Measurements from ENCODE around the gene RAB24.
A peak's percentile ranks its signal among the peaks of the same experiment; 100 is the strongest.
"Not testable (repeated sequence)": the region's sequence is repeated elsewhere in the genome, so short reads cannot be mapped to it uniquely, and the experiment has no call there.

The RAB24 gene

GRCh38 chr5:177310757-177311391, 7.4 kb upstream of the RAB24 start:
- peak; percentile 64 for DNase-seq

GRCh38 chr5:177310332-177310731, 6.8 kb upstream of the RAB24 start:
- no peak for DNase-seq

GRCh38 chr5:177309351-177310191, 6.1 kb upstream of the RAB24 start:
- peak; percentile 74 for DNase-seq

DNA sequence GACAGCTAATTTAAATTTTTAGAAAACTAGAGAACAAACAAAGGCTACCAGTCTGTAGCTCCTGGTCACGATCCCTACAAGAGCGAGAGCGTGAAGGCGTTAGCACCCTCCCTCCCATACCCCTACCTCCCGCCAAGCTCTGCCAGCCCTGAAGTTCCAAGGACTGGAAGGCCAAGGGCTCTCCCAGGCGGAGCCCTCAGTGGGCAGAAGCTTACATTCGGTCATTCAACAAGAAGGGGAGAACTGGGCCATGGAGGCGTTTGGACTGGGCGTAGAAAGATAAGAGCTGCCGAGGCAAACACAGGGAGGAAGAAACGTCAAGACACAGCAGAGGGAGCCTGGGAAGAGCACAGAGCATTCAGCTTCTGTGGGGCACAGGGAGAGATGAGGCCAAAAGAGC, 5.2 kb upstream of the RAB24 start:
- no peak for DNase-seq

GRCh38 chr5:177307544-177308363, 4.2 kb upstream of the RAB24 start:
- DNase-seq: no peak

DNA sequence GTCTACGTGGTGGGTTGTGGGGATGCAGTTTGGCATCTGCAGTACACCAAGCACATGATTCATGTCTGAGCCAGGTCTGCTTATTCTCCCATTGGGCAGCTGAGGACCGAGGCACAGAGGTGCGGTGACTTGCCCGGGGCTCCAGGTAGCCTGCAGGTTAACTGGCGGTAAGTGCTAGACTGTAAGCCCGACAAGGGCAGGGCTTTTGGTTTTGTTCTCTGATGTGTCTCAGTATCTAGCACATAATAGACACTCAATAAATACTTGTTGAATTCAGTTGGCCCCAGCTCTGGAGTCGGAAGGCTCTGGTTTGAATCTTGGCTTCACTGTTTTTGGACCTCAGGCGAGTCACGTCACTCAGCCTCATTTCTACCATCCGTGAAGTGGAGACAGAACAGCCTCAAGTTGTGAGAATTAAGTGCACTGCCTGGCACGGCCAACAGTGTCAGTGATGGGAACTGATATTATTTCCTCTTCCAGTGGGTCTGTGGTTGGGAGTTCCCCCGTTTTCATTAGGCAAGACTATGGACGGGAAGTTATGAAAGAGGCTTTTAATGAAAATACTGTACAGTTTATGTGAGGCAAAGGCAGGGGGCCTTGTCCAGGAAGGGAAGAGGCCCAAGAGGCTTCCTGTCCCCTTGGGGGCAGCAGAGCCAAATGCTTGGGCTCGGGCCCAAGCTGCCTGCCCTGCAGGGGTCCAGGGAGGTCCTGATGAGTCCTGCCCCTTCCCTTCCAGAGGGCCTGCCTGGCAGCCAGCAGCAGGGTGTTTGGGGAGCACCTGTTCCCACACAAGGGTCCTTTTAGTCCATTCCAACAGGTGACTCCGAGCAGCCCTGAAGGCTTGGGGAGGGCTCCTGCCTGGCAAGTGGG, 3.4 kb upstream of the RAB24 start:
- DNase-seq: no peak

DNA sequence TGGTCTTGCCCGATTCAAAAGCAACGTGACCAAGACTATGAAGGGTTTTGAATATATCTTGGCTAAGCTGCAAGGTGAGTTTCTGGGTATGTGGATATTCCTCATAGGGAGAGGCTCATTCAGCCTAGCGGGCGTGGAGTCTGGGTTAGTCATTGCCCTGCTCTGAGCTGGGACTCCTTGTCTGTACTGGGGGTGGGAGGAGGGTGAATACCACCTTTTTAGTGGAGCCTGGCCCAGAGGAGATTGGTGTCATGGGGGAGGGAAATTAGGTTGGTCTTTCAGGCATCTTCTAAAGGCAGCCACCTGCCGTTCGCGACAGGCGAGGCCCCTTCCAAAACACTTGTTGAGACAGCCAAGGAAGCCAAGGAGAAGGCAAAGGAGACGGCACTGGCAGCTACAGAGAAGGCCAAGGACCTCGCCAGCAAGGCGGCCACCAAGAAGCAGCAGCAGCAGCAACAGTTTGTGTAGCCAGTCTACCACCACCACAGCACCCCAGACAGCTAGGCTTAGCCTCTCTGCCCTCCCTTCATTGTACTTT, 2.7 kb upstream of the RAB24 start:
- DNase-seq: not testable (repeated sequence)

GRCh38 chr5:177304392-177305119, 1.0 kb upstream of the RAB24 start:
- DNase-seq: no peak

DNA sequence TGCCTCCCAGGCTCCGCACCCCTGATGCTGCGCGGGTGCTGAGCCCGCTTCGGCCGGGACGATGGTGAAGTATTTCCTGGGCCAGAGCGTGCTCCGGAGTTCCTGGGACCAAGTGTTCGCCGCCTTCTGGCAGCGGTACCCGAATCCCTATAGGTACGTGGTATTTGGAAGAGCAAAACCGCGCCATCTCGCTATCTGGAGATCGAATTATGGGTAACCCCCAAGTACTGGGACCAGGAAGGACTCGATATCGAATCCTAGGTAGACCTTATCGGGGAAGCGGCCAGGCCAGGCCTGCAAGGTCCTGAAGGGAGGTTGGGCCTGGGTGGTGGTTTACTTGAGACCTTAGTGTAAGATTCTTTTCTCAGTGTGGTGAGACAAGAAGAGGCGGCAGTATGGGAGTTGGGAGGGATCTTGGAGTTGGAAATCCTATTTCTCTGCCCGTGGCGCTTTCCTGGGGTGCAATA, 439 bp upstream of the RAB24 start:
- no peak for DNase-seq

DNA sequence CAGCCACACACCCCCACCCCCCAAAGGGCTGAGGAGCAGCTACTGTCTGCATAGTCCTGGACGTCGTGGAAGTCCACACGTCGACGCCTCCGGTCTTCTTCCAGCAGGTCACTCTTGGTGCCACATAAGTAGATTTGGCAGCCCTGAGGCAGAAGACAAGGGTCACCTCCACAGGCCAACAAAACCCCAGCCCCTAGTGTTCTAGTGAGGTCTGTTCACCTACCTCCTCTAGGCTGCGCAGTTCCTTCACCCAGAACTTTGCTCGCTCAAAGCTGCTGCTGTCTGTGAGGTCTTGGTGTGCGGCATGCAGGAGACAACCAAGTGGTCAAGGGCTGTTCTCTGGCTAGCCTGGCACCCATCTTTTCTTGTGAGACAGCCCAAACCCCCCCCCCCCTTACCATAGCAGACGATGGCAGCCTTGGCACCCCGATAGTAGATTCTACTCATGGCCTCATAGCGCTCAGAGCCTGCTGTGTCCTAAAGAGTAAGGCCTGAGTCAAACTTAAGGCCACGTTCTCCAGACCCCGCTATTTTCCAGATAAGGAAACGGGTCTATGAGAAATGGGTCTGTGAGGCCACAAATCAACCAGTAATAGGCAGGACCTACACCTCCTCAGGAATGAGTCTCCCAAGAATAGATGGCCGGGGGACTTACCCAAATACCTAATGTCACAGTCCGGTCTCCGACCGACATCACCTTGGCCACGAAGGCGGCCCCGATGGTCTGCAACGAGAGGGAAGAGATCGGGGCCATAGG, 987 bp downstream of the RAB24 start:
- DNase-seq: no peak

DNA sequence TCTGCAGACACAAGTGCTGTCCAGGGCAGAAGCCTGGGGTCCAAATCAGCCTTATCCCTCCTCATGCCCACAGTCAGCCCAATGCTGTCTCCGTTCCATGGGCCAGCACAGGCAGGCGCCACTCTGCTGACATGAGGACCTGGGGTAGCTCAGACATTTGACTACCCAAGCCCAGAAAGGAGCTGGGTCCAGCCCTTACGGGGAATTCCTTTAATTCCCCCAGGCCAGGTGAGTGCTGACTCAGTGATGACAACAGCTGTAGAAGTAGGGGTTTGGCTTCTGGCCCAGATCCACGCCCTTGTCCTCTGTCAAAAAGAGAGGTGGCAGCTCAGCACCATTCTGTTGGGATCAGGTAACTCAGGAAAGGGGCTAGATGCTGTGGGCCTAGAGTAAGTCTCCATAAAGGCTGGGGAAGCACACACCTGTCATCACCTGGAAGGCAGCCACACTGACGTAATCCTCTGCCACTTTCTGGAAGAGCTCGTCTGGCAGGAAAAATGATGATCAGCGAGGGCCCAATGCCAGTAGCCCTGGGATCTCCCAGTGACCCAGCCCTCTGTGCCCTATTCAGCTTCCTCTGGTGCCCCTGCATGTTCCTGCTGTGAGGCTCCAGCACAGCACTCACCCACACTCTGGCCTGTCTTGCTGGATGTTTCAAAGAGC, 1.9 kb downstream of the RAB24 start:
- DNase-seq: no peak

DNA sequence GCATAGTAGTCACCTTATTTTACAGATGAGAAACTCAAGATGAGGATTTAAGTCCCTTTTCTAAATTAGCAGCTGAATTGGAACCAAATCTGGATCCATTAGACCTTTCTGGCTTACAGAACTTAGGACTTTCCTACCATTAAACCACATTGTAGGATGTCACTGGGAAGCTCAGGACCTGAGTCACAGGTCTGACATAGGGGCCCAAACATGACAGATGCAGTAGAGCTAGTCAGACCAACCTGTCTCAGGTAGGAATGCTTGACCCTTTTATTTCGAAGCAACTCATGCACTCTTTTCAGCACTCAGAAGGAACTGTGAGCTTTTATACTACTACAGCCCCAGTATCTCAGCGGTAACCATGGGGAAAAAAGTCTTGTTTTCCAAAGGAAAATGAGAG, 2.6 kb downstream of the RAB24 start:
- DNase-seq: no peak

DNA sequence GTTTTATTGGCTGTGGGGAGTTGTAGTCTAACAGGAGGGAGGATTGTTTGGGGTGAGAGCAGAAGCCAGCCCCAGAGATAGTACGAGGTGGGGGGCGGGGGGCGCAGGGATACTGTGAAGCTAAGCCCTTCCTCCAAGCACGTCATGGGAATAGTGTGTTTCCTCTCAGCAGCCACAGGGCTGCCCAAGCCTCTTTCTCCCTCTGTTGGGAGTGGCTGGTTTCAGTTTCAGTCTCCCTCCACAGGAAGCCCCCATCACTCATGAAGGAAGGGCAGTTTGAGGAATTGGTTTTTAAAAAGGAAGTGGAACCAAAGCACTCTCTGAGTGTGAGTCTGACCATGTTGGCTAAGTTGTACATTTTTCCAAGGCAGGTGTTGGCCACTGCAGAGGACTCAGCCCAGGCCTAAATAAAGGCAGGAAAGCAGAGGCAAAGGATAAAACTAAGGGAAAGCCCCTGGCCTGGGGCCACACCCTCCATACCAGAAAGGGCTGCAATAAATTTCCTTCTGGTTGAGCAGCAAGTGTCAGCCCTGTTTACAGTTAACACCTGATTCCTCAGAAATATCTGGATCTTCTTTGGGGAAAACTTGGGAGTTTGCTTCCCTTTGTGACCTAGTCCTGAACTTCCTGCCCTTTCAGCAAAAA, 3.2 kb downstream of the RAB24 start:
- DNase-seq: peak; percentile 78

DNA sequence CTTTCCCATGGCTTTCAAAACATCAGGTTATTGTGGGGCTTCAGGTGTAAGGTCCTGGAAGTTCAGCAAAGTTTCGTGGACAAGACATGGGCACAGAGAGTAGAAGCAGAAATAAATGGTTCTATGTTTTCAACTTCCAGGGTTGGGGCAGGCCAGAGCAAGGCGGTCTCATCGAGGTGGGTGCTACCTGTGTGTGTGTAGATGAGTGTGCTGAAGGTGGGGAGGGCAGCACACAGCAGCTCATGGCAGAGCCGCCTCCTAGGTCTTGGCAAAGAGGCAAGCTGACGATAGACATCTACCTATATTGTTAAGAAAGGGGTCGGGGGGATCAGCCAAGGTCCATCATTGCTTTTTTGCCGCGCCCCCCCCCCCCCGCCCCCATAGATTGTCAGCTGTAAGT, 3.8 kb downstream of the RAB24 start:
- DNase-seq: no peak

DNA sequence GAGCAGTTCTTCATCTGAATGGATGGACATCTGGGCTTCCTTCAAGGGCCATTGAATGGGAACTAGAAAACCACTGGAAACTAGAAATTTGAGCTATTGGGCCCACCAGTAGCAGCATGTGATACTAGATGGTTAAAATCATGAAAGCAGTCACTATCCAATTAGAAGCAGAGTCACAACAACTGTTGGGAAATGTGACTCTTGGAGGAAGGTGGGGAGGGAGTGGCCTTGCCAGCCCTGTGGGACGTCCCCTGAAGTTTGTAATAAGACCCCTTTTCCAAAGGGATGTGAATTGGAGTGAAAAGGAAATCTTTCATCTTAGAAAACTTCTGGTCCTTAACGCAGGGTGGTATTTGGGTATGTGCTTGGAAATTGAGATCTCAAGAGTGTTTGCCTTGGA, 5.6 kb downstream of the RAB24 start:
- DNase-seq: no peak

DNA sequence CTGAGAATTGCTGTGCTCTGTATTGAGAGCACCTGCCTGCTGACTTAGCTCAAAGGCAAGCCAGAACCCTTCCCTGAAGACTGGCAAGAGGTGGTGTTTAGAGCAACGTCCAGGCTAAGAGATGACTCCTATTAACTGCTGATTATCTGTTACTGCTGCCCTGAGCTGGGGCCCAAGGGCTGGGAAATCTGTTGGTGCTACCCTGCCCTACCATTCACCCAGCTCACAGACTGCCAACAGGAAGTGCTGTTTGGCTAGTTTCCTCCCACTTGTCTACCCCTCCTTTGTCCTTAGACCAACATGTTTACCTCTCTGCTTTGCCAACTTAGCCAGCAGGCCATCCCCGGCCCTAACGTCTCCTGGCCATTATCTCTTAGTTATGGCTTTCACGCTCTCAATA, 6.9 kb downstream of the RAB24 start:
- DNase-seq: no peak

DNA sequence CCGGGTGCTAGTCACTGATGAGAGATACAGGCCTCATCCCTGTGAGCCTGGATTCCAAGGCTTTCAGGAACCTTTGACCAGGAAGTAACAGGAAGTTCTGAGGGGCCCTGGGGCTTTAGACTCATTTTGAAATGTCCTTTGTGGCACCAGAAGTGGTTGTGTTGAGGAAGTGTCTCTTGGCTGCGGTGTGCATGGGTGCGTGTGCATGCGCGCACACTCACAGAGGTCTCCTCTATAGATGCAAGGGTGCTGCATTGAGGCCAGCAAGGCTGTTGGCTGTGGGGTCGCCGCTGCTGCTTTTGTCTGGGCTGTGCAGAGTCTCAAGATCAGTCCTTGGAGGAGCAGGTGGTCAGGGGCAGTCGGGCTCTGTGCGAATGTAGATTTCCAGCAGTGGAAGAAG, 7.6 kb downstream of the RAB24 start:
- DNase-seq: no peak

GRCh38 chr5:177294632-177295031, 8.9 kb downstream of the RAB24 start:
- DNase-seq: no peak

- no peak for DNase-seq
These were observed 9.5 kb downstream of the RAB24 start for GRCh38 chr5:177293819-177294581.
